SK-N-MC (cell line): ENCODE results near the gene CACNA2D4.

Experiments used
- EZH2 ChIP-seq: fragments of 200-600 bp; sonication (generic); IDR thresholded peaks from one replicate; pipeline ENCODE4 v1.6.1; 2017; ENCODE audit warnings: antibody characterized with exemption
- FOXP2 ChIP-seq: optimal IDR thresholded peaks from 2 replicates; pipeline ENCODE3; 2011; ENCODE audit warnings: mild to moderate bottlenecking, moderate library complexity; ENCODE audit not compliant: insufficient read depth; ENCODE audit errors: extremely low read length, control extremely low read depth
- POLR2AphosphoS5 ChIP-seq: IDR thresholded peaks from 2 replicates; pipeline ENCODE4 v1.6.1; 2012; ENCODE audit warnings: mild to moderate bottlenecking, low read depth, low read length, borderline replicate concordance

- TF ChIP-seq EZH2 (no peak), POLR2AphosphoS5 (no peak), FOXP2 (no peak)
Measured at GRCh38 chr12:1797991-1798640, 120.3 kb downstream of the CACNA2D4 start.
